Measurements from ENCODE around the gene NABP1.

NABP1 gene

GRCh38 chr2:191680639-191681038, 2.7 kb downstream of the NABP1 start:
- DNase-seq (ENCODE audit: low read depth), result no peak

- no peak for DNase-seq (ENCODE audit: low read depth)
Observed at GRCh38 chr2:191682126-191682525, 4.2 kb downstream of the NABP1 start.

DNA sequence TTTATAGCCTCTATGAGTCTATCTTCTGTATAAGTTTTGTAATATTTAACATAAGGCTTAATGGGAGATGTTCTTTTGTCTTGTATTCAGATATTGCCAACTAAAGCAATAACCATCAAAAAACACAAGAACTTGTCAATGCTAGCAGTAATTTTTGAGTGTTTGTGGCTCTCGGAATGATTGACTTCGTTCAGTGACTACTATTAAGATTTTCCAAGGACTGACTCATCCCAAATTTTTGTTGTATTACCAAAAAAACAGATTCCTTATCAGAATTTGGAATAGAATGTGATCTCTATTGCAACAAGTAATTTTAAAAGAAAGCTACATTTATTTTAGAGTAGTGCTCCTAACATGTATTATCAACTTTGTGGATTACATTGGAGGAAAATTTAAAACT, 8.1 kb downstream of the NABP1 start:
- DNase-seq (ENCODE audit: low read depth), result no peak

- DNase-seq (ENCODE audit: low read depth), result no peak
Observed at GRCh38 chr2:191686729-191687128, 8.8 kb downstream of the NABP1 start.

GRCh38 chr2:191687867-191688266, 9.9 kb downstream of the NABP1 start:
- no peak for DNase-seq (ENCODE audit: low read depth)

GRCh38 chr2:191688934-191689695, 11.2 kb downstream of the NABP1 start:
- DNase-seq (ENCODE audit: low read depth), result peak; percentile 73

- no peak for DNase-seq (ENCODE audit: low read depth)
Observed at GRCh38 chr2:191690327-191690726, 12.4 kb downstream of the NABP1 start.

DNA sequence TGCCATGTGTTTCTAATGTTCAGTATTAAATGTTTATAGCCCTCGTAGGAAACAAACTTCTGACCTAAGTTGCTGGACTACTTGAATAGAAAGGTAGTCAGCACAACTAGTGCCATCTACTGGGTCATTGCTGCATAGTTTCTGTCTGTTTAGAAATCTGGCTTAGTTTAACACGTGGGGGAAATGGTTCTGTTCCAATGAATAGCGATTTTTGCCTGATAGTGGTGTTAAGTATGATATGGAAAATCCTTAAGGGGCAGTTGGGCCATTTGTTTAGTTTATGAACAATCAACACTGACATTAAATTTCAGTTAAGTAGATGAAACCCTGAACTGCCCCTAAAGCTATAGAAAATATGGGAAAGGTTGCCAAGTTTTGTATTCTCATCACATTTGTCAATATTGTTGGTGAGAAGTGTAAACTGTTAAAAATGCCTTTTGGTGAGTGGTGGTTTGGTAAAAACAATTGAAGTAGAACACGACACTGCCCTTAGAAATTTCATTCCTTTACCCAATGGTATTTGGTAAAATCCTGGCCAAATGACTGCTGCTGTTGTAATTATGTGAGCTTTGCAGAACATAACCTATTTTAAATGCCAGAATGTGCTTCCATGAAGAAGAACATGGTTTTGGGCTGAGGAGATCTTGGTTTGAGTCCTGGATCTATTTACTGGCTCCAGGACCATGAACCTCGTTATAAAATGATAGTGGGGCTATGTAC, 13.2 kb downstream of the NABP1 start:
- peak; percentile 89 for DNase-seq (ENCODE audit: low read depth)

GRCh38 chr2:191691898-191692297, 14.0 kb downstream of the NABP1 start:
- no peak for DNase-seq (ENCODE audit: low read depth)

- DNase-seq (ENCODE audit: low read depth), result no peak
Observed at GRCh38 chr2:191692502-191693115, 14.7 kb downstream of the NABP1 start.

- no peak for DNase-seq (ENCODE audit: low read depth)
Observed at GRCh38 chr2:191693166-191693565, 15.2 kb downstream of the NABP1 start.

DNA sequence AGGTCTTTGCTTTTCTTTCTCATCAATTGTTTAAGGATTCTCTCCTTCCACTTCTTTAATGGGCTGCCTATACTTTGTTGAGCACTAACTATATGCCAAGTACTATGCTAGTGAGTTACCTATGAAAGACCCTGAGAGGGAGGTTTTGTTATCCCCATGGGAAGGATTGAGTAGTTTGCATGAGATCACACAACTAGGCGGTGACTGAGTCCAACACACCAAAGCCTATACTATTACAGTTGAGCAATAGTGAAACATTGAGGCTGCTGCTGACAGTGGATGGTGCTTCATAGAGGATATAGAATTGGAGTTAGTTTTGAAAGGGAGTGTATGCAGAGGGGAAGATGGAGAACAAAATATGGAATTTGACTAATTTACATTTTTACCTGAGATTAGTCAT, 15.8 kb downstream of the NABP1 start:
- no peak for DNase-seq (ENCODE audit: low read depth)

DNA sequence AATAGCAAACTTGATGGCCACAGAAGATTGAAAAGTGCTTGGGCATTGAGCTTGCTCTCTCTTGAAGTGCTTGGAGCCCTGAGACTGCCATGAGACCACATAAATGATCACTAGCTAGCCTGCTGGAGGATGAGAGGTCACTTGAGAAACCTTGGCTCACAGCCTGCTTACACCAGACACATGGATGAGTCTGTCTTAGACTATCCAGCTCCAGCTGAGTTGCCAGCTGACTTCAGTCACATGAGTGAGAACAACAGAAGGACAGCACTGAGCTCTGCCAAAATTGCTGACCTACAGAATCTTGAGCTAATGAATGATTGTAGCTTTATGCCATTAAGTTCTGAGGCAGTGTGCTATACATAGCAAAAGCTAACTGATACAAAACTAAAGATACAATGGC, 18.1 kb downstream of the NABP1 start:
- DNase-seq (ENCODE audit: low read depth), result peak; percentile 86

GRCh38 chr2:191696966-191697365, 19.0 kb downstream of the NABP1 start:
- no peak for DNase-seq (ENCODE audit: low read depth)

- no peak for DNase-seq (ENCODE audit: low read depth)
Observed at GRCh38 chr2:191697870-191698269, 19.9 kb downstream of the NABP1 start.

DNA sequence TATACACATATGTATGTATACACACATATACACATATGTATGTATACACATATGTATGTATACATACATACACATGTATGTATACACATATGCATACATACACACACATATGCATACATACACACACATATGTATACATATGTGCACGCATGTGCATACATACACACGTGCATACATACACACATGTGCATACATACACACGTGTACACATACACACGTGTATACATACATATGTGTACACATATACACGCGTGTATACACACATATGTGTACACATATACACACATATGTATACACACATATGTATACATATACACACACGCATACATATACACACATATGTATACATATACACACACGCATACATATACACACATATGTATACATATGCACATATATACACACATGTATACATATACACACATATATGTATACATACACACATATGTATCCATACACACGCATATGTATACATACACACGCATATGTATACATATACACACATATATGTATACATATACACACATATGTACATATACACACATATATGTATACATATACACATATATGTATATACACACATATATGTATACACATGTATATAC, 21.5 kb downstream of the NABP1 start:
- no peak for DNase-seq (ENCODE audit: low read depth)

DNA sequence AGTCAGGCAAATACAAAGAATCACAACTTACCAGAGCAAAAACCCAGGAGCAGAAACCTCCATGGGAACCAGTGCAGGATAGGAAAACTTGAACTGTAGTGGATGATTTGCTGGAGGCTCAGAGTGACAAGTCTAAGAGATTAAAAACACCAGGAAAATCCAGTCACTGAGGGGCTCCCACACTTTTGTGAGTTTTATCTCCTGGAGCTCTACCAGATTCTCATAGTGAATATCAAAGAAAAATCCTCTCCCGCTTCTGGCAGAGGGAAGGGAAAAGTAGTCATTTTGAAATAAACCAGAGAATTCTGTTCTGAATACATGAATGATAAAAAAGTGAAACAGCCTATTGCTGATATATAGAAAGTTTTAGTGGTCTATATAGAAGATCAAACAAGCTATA, 23.1 kb downstream of the NABP1 start:
- no peak for DNase-seq (ENCODE audit: low read depth)

DNA sequence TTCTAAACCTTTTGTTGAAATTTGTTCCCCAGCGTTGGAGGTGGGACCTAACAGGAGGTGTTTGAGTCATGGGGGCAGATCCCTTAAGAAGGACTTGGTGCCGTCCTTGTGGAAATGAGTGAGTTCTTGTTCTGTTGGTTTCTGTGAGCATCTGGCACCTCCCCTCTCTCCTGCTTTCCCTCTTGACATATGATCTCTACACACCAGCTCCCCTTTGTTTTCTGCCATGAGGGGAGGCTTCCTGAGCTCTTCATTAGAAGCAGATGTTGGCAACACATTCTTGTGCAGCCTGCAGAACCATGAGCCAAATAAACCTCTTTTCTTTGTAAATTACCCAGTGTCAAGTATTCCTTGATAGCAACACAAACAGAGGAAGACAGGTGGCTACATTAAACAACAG, 23.8 kb downstream of the NABP1 start:
- DNase-seq (ENCODE audit: low read depth), result no peak

- no peak for DNase-seq (ENCODE audit: low read depth)
Observed at GRCh38 chr2:191703079-191703725, 25.3 kb downstream of the NABP1 start.

DNA sequence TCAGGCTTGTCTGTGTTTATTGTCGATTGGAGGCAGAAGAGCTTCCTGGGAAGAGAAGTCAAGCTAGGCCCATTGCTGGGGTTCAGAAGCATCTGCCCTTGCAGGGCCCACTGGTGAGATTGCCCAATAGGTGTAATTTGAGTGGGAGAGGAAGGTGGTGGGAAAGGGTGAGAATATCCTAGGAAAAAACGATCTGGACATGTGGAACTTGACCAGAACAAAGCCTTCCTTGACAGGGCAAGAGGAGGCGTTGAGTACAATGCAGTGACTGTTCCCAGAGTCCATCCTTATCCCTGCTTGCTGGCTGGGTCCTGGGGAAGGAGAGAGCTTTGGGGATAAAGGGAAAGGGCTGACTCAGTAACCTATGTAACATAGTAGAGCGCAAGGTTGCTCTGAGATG, 27.1 kb downstream of the NABP1 start:
- no peak for DNase-seq (ENCODE audit: low read depth)

GRCh38 chr2:191705701-191706100, 27.8 kb downstream of the NABP1 start:
- no peak for DNase-seq (ENCODE audit: low read depth)

DNA sequence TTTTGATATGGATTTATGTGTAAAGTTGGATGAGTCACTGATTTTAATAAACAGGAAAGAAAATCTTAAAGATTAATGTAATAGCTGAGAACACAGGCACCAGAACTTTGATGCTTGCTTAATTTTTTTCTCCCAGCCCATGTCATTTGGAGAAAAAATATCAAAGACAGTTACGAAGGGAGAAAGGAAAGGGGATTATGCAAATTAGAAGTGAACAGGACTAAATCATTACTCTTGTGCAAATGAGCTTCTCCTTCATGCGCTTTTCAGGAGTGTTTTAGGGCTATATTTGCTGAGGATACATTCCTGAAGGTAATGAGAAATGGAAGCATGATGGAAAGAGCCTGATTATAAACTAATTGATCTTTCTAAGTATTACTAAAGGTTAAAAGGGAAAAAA, 28.9 kb downstream of the NABP1 start:
- DNase-seq (ENCODE audit: low read depth), result no peak
